Hematopoietic multipotent progenitor cell (in vitro differentiated cells): Measurements from ENCODE around the gene NBAS. TPM values are rescaled to one million over a fixed set of nuclear protein-coding genes. Genes with fewer than 3 reads are reported as not detected.
"Not testable (repeated sequence)": the region's sequence is repeated elsewhere in the genome, so short reads cannot be mapped to it uniquely, and the experiment has no call there.

Experiments used
- DNase-seq, 3 donors: peaks; one replicate each; pipeline ENCODE4 v3.0.0-alpha.2; 2011 to 2015; ENCODE audit warnings: low read depth in 2 of 3, low spot score in 2 of 3
- total RNA-seq: library from RNA; depleted of rRNA; stranded (reverse); fragments of >200 nt; gene quantifications from one replicate; pipeline ENCODE4 v1.2.3, GENCODE V29; 2012

The NBAS gene
- total RNA-seq, 1 donor: 56.3 TPM

- no peak for DNase-seq
Measured at GRCh38 chr2:15538792-15539191, 22.3 kb downstream of the NBAS start.

- DNase-seq: no peak
Measured at GRCh38 chr2:15533860-15534480, 27.2 kb downstream of the NBAS start.

- DNase-seq: no peak
Measured at GRCh38 chr2:15532996-15533395, 28.1 kb downstream of the NBAS start.

- DNase-seq: no peak
Measured at GRCh38 chr2:15531095-15531854, 29.9 kb downstream of the NBAS start.

- no peak for DNase-seq
Measured at GRCh38 chr2:15527074-15527739, 33.9 kb downstream of the NBAS start.

GRCh38 chr2:15521641-15522181 is 39.4 kb downstream of the NBAS start:
- no peak for DNase-seq

- DNase-seq: no peak
Measured at GRCh38 chr2:15520346-15520745, 40.8 kb downstream of the NBAS start.

GRCh38 chr2:15518759-15519158 is 42.4 kb downstream of the NBAS start:
- not testable (repeated sequence) for DNase-seq

GRCh38 chr2:15517793-15518192 is 43.3 kb downstream of the NBAS start:
- DNase-seq: peak in 1 of 3 donors; percentile 12

- no peak for DNase-seq
Measured at GRCh38 chr2:15511686-15512085, 49.4 kb downstream of the NBAS start.

- no peak for DNase-seq
Measured at GRCh38 chr2:15510552-15510951, 50.6 kb downstream of the NBAS start.

GRCh38 chr2:15510131-15510530 is 51.0 kb downstream of the NBAS start:
- DNase-seq: no peak

GRCh38 chr2:15507697-15508096 is 53.4 kb downstream of the NBAS start:
- DNase-seq: no peak

GRCh38 chr2:15507061-15507460 is 54.1 kb downstream of the NBAS start:
- no peak for DNase-seq

GRCh38 chr2:15506229-15506819 is 54.8 kb downstream of the NBAS start:
- DNase-seq: no peak

GRCh38 chr2:15504882-15505663 is 56.1 kb downstream of the NBAS start:
- DNase-seq: no peak

GRCh38 chr2:15499251-15499650 is 61.9 kb downstream of the NBAS start:
- not testable (repeated sequence) for DNase-seq

- DNase-seq: peak in 1 of 3 donors; percentile 47
Measured at GRCh38 chr2:15498554-15498953, 62.6 kb downstream of the NBAS start.

GRCh38 chr2:15494877-15495276 is 66.3 kb downstream of the NBAS start:
- DNase-seq: no peak

- DNase-seq: no peak
Measured at GRCh38 chr2:15492773-15493325, 68.3 kb downstream of the NBAS start.
